Smooth muscle cell (in vitro differentiated cells): ENCODE measurements around the gene NPIPA1. TPM values are rescaled to one million over a fixed set of nuclear protein-coding genes. Genes with fewer than 3 reads are reported as not detected.

Source experiments
- DNase-seq: peaks from one replicate; lab custom pipeline; 2025; ENCODE audit not compliant: unreplicated experiment; lab: John Stamatoyannopoulos, UW
- H2AFZ ChIP-seq: fragments of 200-600 bp; sonication (generic); 2 replicates; pipeline ENCODE4 v1.6.0; 2016; ENCODE audit warnings: antibody characterized with exemption, low read depth, mild to moderate bottlenecking
- H3F3A ChIP-seq: fragments of 200-600 bp; sonication (generic); 2 replicates; pipeline ENCODE4 v1.6.0; 2017; ENCODE audit warnings: antibody characterized with exemption, low read depth
- H3K27ac ChIP-seq: fragments of 200-600 bp; sonication (generic); 2 replicates; pipeline ENCODE4 v1.5.1; 2016; ENCODE audit warnings: low read depth, mild to moderate bottlenecking
- H3K27me3 ChIP-seq: fragments of 200-600 bp; sonication (generic); 2 replicates; pipeline ENCODE4 v1.6.1; 2016; ENCODE audit warnings: low read depth, mild to moderate bottlenecking
- H3K36me3 ChIP-seq: fragments of 200-600 bp; sonication (generic); 2 replicates; pipeline ENCODE4 v1.5.1; 2016; ENCODE audit warnings: low read depth
- H3K4me1 ChIP-seq: fragments of 200-600 bp; sonication (generic); 2 replicates; pipeline ENCODE4 v1.5.1; 2016; ENCODE audit warnings: low read depth
- H3K4me2 ChIP-seq: fragments of 200-600 bp; sonication (generic); 2 replicates; pipeline ENCODE4 v1.6.0; 2016; ENCODE audit warnings: mild to moderate bottlenecking
- H3K4me3 ChIP-seq: fragments of 200-600 bp; sonication (generic); 2 replicates; pipeline ENCODE4 v1.5.1; 2016; ENCODE audit warnings: mild to moderate bottlenecking
- H3K79me2 ChIP-seq: fragments of 200-600 bp; sonication (generic); 2 replicates; pipeline ENCODE4 v1.6.0; 2016; ENCODE audit warnings: low read depth, mild to moderate bottlenecking
- H3K9ac ChIP-seq: fragments of 200-600 bp; sonication (generic); 2 replicates; pipeline ENCODE4 v1.6.0; 2016; ENCODE audit warnings: low read depth
- H3K9me3 ChIP-seq: fragments of 200-600 bp; sonication (generic); replicated peaks from 2 replicates; pipeline ENCODE4 v1.5.1; 2016; ENCODE audit warnings: low read depth
- H4K20me1 ChIP-seq: fragments of 200-600 bp; sonication (generic); 2 replicates; pipeline ENCODE4 v1.6.0; 2016; ENCODE audit warnings: low read depth
- CTCF ChIP-seq: fragments of 200-600 bp; sonication (generic); IDR thresholded peaks from 2 replicates; pipeline ENCODE4 v1.5.1; 2017; ENCODE audit warnings: borderline replicate concordance, mild to moderate bottlenecking, antibody characterized with exemption; ENCODE audit not compliant: insufficient read depth, poor library complexity, severe bottlenecking
- WGBS: methylation state at CpG from one replicate; pipeline ENCODE4 v1.1.7; 2016; ENCODE audit warnings: low lambda C conversion rate; 5-methylcytosine and 5-hydroxymethylcytosine counted together
- polyA plus RNA-seq: library from polyadenylated mRNA; unstranded; fragments of >200 nt; fragmentation: Nextera tagmentation; extraction: Ambion mirVana; gene quantifications from 2 replicates; pipeline ENCODE4 v1.2.1, GENCODE V29; 2016
- total RNA-seq: library from RNA; depleted of rRNA; stranded (reverse); fragments of >200 nt; gene quantifications from 2 replicates; pipeline ENCODE4 v1.2.3, GENCODE V29; 2014

Gene NPIPA1
- total and polyA plus RNA-seq, 2 experiments from 2014 or later = 34.8 to 39.5 TPM

DNA sequence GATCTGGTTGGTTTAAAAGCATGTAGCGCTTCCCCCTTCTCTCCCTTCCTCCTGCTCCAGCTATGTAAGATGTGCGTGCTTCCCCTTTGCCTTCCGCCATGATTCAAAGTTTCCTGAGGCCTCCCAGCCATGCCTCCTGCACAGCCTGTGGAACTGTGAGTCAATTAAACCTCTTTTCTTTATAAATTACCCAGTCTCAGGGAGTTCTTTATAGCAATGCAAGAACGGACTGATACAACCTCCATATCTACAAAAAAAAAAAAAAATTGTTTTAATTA, 21.0 kb downstream of the NPIPA1 start:
- H3K9me3 ChIP-seq = no peaks in the 10 kb centered on the region
- H3F3A ChIP-seq = no peaks in the 10 kb centered on the region
- peaks cover 6% of the 10 kb centered on the region for H3K27me3 ChIP-seq
- TF ChIP-seq CTCF = no peak
- WGBS = 93% methylated on average over 4 of the region's 4 CpGs
- no peak overlapping the region for H3K9ac ChIP-seq
- no peak overlapping the region for H3K4me3 ChIP-seq
- H3K36me3 ChIP-seq = no peaks in the 10 kb centered on the region
- H3K4me2 ChIP-seq = no peak overlapping the region
- H2AFZ ChIP-seq = no peak overlapping the region
- H4K20me1 ChIP-seq = no peaks in the 10 kb centered on the region
- no peak for DNase-seq
- no peaks in the 10 kb centered on the region for H3K4me1 ChIP-seq
- no peaks in the 10 kb centered on the region for H3K79me2 ChIP-seq
- no peak overlapping the region for H3K27ac ChIP-seq

GRCh38 chr16:14958970-14959369, 21.7 kb downstream of the NPIPA1 start:
- Histone ChIP-seq H2AFZ (no peak overlapping the region), H3K4me2 (no peak overlapping the region), H4K20me1 (no peaks in the 10 kb centered on the region), H3K9me3 (no peaks in the 10 kb centered on the region), H3K79me2 (no peaks in the 10 kb centered on the region), H3K4me3 (no peak overlapping the region), H3F3A (no peaks in the 10 kb centered on the region), H3K9ac (no peak overlapping the region), H3K27me3 (peaks cover 6% of the 10 kb centered on the region), H3K4me1 (no peaks in the 10 kb centered on the region), H3K27ac (no peak overlapping the region), H3K36me3 (no peaks in the 10 kb centered on the region)
- TF ChIP-seq CTCF = no peak
- WGBS = 65% methylated on average over 7 of the region's 7 CpGs
- DNase-seq = no peak

DNA sequence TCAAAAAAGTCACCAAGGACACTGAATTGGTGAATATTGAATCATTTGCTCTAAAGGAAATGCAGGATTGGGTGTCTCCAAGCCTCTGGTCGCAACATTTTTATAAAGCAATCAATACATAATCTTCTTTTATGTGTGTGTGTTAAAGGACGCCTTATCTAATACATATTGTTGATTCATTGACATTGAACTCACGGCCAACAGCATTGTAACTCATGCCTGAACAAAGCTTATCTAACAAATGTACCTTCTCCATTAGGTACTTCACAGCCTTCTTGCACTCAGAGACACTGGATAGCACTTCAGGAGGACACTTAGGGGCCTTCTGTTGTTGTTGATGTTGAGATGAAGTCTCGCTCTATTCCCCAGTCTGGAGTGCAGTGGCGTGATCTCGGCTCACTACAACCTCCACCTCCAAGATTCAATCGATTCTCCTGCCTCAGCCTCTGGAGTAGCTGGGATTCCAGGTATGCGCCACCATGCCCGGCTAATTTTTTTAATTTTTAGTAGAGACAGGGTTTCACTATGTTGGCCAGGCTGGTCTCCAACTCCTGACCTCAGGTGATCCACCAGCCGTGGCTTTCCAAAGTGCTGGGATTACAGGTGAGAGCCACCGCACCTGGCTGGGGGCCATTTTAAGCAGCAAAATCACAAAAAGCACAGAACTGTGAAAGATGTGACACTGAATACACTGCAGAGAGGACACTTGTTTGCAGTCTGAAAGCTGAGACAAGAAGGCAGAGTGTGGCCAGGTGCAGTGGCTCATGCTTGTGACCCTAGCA, 24.4 kb downstream of the NPIPA1 start:
- no peak for DNase-seq
- Histone ChIP-seq H3F3A (no peaks in the 10 kb centered on the region), H3K4me1 (no peaks in the 10 kb centered on the region), H3K27me3 (peaks cover 6% of the 10 kb centered on the region), H3K36me3 (no peaks in the 10 kb centered on the region), H3K4me3 (no peak overlapping the region), H3K9me3 (no peaks in the 10 kb centered on the region), H3K79me2 (no peaks in the 10 kb centered on the region), H4K20me1 (no peaks in the 10 kb centered on the region), H3K27ac (no peak overlapping the region), H2AFZ (no peak overlapping the region), H3K4me2 (no peak overlapping the region), H3K9ac (no peak overlapping the region)
- WGBS = 93% methylated on average over 11 of the region's 11 CpGs
- no peak for TF ChIP-seq CTCF
